AG10803 (cell line): Measurements from ENCODE around the gene SC5D.

ENCODE experiments used
- DNase-seq: peaks from one replicate; pipeline ENCODE4 v3.0.0; 2010; ENCODE audit warnings: low read depth
- H3K4me3 ChIP-seq: 2 replicates; pipeline ENCODE4 v1.5.1; 2011; ENCODE audit warnings: mild to moderate bottlenecking, low read length, control low read depth
- TF ChIP-seq, protein P1 (sequence below): conservative IDR thresholded peaks from 2 replicates; pipeline ENCODE4 v1.5.1; 2011; ENCODE audit warnings: mild to moderate bottlenecking, low read length, control low read depth, inconsistent platforms

The SC5D gene

DNA sequence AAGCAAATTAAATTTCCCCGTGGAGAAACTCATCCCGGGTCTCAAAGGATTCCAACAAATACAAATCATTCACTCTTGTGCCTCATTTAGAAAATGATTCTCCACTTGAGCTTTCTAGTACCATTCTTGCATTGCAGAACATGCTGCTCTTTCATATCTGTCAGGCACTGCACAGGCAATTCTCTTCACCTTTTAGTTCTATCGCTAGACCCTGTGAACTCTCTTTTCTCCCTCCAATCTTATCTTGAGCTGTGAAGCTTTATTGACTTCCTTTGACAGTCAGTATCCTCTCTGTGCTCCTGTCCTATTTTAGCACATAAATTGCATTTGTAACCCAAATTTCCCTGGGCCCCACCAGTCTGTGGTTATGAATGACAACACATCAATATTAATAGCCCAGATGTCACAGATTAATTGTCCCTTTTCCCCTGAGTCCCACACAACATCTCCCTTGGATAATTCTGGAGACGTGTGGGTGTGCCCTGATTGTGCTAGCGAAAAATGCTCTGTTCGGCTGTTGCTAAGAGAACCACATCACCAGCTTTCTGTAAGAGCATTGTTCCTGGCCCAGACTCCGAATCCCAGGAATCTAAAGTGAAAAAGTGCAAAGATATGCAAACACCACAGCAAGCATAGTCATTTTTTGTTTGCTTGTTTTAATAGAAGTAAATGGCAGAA is 22.4 kb upstream of the SC5D start:
- TF ChIP-seq, protein P1, sequence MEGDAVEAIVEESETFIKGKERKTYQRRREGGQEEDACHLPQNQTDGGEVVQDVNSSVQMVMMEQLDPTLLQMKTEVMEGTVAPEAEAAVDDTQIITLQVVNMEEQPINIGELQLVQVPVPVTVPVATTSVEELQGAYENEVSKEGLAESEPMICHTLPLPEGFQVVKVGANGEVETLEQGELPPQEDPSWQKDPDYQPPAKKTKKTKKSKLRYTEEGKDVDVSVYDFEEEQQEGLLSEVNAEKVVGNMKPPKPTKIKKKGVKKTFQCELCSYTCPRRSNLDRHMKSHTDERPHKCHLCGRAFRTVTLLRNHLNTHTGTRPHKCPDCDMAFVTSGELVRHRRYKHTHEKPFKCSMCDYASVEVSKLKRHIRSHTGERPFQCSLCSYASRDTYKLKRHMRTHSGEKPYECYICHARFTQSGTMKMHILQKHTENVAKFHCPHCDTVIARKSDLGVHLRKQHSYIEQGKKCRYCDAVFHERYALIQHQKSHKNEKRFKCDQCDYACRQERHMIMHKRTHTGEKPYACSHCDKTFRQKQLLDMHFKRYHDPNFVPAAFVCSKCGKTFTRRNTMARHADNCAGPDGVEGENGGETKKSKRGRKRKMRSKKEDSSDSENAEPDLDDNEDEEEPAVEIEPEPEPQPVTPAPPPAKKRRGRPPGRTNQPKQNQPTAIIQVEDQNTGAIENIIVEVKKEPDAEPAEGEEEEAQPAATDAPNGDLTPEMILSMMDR: no peak
- DNase-seq: no peak
- no peak overlapping the region for H3K4me3 ChIP-seq

DNA sequence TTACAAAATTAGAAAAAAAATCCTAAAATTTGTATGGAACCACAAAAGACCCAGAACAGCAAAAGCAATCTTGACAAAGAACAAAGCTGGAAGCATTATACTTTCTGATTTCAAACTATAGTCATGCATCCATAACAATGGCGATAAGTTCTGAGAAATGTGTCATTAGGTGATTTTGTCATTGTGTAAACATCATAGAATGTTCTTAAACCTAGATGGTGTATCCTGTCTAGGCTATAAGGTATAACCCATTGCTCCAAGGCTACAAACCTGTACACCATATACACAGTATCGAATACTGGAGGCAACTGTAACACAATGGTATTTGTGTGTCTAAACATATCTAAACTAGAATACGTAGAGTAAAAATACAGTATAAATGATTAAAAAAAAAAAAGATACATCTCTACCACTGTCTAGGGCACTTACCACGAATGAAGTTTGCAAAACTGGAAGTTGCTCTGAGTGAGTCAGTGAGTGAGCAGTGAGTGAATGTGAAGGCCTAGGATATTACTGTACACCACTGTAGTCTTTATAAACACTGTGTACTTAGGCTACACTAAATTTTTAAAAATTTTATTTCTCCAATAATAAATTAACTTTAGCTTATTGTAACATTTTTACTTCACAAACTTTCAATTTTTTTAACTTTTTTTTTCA is 18.1 kb upstream of the SC5D start:
- TF ChIP-seq, protein P1: no peak
- no peak for DNase-seq
- H3K4me3 ChIP-seq: no peak overlapping the region

DNA sequence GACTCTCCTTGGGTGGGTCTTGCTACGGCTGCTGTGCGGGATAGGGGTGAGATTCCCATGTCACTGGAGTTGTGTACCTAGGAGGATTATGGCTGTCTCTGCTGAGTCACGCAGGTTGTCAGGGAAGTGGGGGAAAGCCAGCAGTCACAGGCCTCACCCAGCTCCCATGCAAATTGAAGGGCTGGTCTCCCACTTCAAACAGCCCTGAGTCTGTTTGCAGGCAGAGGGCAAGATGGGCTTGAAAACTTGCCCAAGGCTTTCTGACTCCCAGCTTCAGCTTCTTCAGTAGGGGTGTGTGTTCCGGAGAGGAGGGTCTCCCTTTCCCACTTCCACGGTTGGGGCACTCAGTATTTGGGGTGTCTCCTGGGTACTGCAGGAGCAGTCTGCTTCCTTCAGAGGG is 10.9 kb upstream of the SC5D start:
- no peak overlapping the region for H3K4me3 ChIP-seq
- TF ChIP-seq, protein P1: no peak
- no peak for DNase-seq

GRCh38 chr11:121282386-121282785 is 10.2 kb upstream of the SC5D start:
- no peak for DNase-seq
- no peak overlapping the region for H3K4me3 ChIP-seq
- TF ChIP-seq, protein P1: no peak

DNA sequence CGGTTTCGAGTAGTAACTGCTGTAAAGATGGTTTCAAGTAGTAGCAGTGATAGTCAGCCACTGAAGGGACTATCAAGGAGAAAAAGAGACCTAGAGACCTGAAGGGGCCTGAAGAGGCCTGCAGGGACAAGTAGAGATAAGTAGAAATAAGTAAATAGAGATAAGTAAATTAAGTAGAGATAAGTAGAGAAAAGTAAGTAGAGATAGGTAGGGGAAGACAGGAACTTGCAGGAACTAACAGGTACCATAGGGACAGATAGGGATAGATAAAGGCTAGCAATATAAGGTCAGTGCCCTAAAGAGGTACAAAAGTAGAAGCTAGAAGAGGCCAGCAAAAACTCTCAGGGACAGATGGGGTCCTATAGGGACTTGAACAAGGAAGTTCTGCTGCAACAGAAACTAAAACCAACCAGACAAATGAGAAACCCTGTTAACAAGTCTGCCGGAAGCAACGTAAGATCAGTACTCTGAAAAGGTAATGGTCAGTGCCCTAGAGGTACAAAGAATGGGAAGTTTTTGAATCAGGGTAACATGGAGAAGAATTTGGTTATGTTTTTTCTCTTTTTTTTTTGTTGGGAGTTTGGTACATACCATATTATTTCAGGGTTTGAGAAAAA is 9.6 kb upstream of the SC5D start:
- no peak for DNase-seq
- H3K4me3 ChIP-seq: no peak overlapping the region
- TF ChIP-seq, protein P1: no peak

DNA sequence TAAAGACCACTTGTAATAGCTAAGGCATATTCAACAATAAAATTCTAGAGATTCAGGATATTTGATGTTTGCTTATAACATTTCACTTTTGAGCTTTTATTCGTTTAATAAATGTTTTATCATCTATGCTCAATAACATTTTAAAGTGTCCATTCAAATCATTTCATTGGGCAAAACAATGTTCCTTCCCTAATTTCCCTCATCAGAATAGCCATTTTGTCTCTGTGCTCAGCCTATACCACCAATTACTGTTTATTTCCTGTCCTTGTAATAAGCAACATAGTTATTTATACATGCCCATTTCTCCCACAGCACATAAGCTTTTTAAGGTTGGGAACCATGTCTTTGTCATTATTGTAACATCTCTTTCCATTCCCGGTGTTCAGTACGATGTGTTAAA is 1.3 kb upstream of the SC5D start:
- no peak overlapping the region for H3K4me3 ChIP-seq
- TF ChIP-seq, protein P1: no peak
- DNase-seq: no peak
